ENCODE data around the gene ADARB1. TPM values are rescaled to one million over a fixed set of nuclear protein-coding genes. Genes with fewer than 3 reads are reported as not detected.

Gene ADARB1
- polyA plus RNA-seq, 1 of the 3 experiments (the other 2 are of a cell fraction): 7.8 TPM

DNA sequence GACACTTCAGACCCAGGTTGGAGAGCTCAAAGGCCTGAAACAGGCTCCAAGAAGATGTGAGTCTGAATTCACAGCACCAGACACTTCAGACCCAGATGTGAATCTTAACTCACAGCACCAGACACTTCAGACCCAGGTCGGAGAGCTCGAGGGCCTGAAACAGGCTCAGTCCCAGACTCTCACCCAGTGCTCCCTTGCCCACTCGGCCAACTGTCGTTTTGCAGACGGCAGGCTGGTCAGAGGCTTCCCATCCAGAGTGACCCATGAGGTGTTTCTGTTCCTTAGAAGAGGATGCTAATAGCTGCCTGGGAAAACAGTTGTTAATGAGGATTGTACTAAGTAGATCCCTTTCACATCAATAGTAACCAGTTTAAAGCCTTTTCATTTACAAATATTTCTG is 88.4 kb downstream of the ADARB1 start:
- H2AFZ ChIP-seq (ENCODE audit: low read depth): no peak overlapping the region
- WGBS (ENCODE audit: low lambda C conversion rate): 98% methylated on average over 5 of the region's 5 CpGs
- no peak overlapping the region for H3K9ac ChIP-seq
- peaks cover 10% of the 10 kb centered on the region for H3F3A ChIP-seq (replicated peaks; ENCODE audit: insufficient read depth)
- DNase-seq: no peak
- peaks cover 9 to 49% of the 10 kb centered on the region in 2 experiments; a peak in 3 of 4 replicates for H3K4me1 ChIP-seq (ENCODE audit: control insufficient read depth in 1 of 2, insufficient read depth in 2 of 2, low read depth in 1 of 2, low read length in 1 of 2)
- TF ChIP-seq USF1 (IDR thresholded peaks at IDR 0.05; ENCODE audit: borderline replicate concordance, low read depth) (no peak), EZH2phosphoT487 (IDR thresholded peaks at IDR 0.05; ENCODE audit: borderline replicate concordance, low read depth) (no peak), NFIC (IDR thresholded peaks at IDR 0.05; ENCODE audit: borderline replicate concordance) (no peak), RXRA (IDR thresholded peaks at IDR 0.05; ENCODE audit: borderline replicate concordance, low read depth) (no peak), FOXJ3 (CRISPR knock-in tag; IDR thresholded peaks at IDR 0.05) (no peak), RAD21 (IDR thresholded peaks at IDR 0.05; ENCODE audit: low read length) (no peak), SIN3A (IDR thresholded peaks at IDR 0.05; ENCODE audit: borderline replicate concordance, low read depth, low read length) (no peak), GATA2 (CRISPR knock-in tag; IDR thresholded peaks at IDR 0.05) (no peak), FOSL2 (IDR thresholded peaks at IDR 0.05; ENCODE audit: borderline replicate concordance, low read depth) (no peak), TEAD4 (IDR thresholded peaks at IDR 0.05; ENCODE audit: borderline replicate concordance, insufficient read depth) (no peak)
- TF ChIP-seq, protein P1, sequence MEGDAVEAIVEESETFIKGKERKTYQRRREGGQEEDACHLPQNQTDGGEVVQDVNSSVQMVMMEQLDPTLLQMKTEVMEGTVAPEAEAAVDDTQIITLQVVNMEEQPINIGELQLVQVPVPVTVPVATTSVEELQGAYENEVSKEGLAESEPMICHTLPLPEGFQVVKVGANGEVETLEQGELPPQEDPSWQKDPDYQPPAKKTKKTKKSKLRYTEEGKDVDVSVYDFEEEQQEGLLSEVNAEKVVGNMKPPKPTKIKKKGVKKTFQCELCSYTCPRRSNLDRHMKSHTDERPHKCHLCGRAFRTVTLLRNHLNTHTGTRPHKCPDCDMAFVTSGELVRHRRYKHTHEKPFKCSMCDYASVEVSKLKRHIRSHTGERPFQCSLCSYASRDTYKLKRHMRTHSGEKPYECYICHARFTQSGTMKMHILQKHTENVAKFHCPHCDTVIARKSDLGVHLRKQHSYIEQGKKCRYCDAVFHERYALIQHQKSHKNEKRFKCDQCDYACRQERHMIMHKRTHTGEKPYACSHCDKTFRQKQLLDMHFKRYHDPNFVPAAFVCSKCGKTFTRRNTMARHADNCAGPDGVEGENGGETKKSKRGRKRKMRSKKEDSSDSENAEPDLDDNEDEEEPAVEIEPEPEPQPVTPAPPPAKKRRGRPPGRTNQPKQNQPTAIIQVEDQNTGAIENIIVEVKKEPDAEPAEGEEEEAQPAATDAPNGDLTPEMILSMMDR (IDR thresholded peaks at IDR 0.05): no peak
- TF ChIP-seq, protein P2, sequence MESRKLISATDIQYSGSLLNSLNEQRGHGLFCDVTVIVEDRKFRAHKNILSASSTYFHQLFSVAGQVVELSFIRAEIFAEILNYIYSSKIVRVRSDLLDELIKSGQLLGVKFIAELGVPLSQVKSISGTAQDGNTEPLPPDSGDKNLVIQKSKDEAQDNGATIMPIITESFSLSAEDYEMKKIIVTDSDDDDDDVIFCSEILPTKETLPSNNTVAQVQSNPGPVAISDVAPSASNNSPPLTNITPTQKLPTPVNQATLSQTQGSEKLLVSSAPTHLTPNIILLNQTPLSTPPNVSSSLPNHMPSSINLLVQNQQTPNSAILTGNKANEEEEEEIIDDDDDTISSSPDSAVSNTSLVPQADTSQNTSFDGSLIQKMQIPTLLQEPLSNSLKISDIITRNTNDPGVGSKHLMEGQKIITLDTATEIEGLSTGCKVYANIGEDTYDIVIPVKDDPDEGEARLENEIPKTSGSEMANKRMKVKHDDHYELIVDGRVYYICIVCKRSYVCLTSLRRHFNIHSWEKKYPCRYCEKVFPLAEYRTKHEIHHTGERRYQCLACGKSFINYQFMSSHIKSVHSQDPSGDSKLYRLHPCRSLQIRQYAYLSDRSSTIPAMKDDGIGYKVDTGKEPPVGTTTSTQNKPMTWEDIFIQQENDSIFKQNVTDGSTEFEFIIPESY (IDR thresholded peaks at IDR 0.05; ENCODE audit: borderline replicate concordance, low read depth): no peak
- no peaks in the 10 kb centered on the region for H3K9me3 ChIP-seq
- no peaks in the 10 kb centered on the region for H3K79me2 ChIP-seq (ENCODE audit: insufficient read depth)
- H3K4me2 ChIP-seq: no peak overlapping the region
- POLR2A ChIA-PET: no interaction called here
- H3K36me3 ChIP-seq (replicated peaks in 1 of 2; ENCODE audit: control insufficient read depth in 1 of 2, insufficient read depth in 2 of 2, low read length in 1 of 2): no peaks in the 10 kb centered on the region
- H4K20me1 ChIP-seq (ENCODE audit: insufficient read depth): no peaks in the 10 kb centered on the region
- H3K9me2 ChIP-seq: no peaks in the 10 kb centered on the region
- H3K27me3 ChIP-seq (ENCODE audit: insufficient read depth): no peaks in the 10 kb centered on the region
- H3K4me3 ChIP-seq (ENCODE audit: low read depth in 2 of 2, low read length in 1 of 2): no peak overlapping the region
- no peak overlapping the region for H3K27ac ChIP-seq (ENCODE audit: low read depth in 2 of 2, low read length in 1 of 2)
- CTCF ChIA-PET: interaction anchor here (1.0 to 3.5 kb wide), 3 partner anchors 9 to 24 kb away, joined by 3 to 28 read pairs (median 5); no protein-coding TSS in a partner anchor
